ELF-1 (cell line): ENCODE results near the gene ZFP92.
"Not testable (repeated sequence)": the region's sequence is repeated elsewhere in the genome, so short reads cannot be mapped to it uniquely, and the experiment has no call there.

Source experiments
- DNase-seq: peaks from one replicate; pipeline ENCODE4 v3.0.0-alpha.2; 2016; ENCODE audit warnings: low read depth, low spot score

The ZFP92 gene

GRCh38 chrX:153387345-153387744, 23.9 kb upstream of the ZFP92 start:
- DNase-seq: no peak

DNA sequence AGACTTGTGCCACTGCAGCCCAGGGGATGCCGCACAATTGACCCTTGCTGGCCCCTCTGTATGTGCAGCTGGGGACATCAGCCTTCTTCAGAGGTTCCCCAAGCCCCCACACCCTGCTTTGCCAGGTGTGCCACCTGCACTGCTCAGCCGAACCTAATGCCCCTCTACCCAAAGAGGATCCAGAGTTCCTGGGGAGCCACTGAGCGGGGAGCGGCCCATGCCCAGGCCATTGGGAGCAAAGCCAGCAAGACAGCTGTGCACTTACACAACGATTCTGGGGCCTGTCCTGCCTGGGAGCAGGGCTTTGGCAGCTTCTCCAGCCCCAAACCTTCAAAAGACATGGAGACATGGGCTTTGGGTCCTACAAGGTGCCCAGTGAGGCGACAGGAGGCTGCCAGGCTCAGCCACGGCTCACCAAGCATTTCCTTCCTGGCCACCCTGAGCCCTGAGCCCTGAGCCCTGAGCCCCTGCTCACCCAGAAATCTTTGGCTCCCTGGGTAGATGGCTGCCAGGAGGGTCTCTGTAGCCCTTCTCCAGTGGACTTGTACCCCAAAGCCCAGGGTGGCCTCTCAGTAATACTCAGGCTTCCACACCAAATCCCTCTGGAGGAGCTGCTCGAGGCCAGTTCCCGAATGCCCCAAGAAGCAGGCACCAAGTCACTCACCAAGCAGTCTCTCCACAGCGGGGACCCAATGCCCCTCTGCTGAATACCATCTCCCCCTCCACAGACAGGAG, 23.1 kb upstream of the ZFP92 start:
- no peak for DNase-seq

- DNase-seq: no peak
These were observed 22.4 kb upstream of the ZFP92 start for GRCh38 chrX:153388722-153389459.

DNA sequence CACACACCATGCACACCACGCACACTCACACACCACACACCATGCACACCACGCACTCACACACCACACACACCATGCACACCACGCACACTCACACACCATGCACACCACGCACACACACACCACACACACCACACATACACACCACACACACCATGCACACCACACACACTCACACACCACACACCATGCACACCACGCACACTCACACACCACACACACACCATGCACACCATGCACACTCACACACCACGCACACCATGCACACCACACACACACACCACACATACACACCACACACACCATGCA, 21.9 kb upstream of the ZFP92 start:
- not testable (repeated sequence) for DNase-seq

DNA sequence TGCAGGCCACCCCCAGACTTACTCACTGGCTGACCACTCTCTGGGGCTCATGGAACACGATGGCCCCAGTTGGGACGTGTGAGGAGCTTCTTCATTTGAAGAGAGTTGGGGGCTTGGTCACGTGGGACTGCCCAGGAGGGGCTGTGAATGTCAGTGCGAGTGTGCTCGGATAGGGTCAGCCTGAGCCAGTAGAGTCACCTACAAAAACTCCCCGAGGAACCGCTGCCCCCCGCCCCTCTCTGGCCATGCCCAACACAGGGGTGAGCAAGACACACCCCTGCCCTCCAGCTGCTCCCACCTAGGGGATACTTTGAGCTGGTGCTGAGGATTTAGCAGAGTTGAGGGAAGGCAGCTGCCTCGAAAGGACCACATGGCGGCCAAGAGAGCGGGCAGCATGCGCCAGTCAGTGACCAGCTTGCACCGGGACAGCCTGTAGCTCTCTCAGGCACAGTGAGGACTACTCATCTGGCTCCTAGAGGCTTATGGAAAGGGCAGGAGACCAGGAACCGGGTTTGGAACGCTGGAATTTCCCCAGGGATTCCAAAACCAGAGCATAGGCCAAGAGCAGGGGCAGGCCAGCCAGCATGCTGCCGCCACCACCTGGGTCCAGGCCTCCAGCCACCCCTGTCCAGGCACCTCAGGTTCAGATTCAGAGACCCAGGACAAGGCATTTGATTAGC, 18.5 kb upstream of the ZFP92 start:
- DNase-seq: no peak

GRCh38 chrX:153394612-153395011, 16.7 kb upstream of the ZFP92 start:
- DNase-seq: no peak

GRCh38 chrX:153395613-153396319, 15.5 kb upstream of the ZFP92 start:
- DNase-seq: no peak

DNA sequence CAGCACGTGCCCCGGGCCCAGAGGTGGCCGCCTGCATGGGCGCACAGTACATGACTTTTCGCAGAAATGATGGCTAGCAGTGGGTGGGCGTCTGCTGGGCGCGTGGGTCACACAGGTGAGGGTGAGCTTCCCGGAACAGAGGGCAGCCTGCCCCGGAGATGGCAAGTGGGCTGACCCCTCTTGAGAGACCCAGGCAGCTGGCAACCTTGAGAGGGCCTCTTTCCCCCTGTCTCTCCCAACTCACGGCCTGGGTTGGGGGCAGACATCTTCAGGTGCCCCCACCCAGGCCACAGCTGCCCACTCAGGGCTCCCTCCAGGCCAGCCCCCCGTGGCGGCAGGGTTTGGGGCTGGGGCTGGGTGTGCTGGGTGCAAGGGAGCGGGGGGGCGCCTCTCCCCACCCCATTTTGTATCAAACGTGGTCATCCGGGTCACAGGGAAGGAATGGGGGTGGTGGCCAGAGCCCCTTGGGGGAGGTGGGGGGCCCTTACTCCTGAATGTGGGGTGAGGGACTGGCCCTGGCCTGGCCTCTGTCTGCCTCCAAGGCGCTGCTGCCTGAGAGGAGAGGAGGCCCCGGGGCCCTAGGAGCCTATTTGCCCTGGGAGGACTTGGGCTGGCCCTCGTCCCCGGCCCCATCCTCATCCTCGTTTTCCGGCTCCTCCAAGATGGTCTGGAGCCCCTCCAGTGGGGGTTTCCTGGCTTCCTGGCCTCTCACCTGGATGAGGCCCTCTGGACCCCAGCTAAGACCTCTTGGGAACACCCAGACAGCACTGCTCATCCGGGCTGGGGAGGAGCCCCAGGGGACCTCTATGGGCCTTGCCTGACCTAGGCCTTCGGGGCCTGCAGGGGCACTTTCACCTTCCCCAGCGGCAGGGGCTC, 14.7 kb upstream of the ZFP92 start:
- DNase-seq: no peak

GRCh38 chrX:153397256-153397960, 13.9 kb upstream of the ZFP92 start:
- no peak for DNase-seq

GRCh38 chrX:153398275-153398960, 12.9 kb upstream of the ZFP92 start:
- DNase-seq: no peak

- DNase-seq: peak; percentile 85
These were observed 10.8 kb upstream of the ZFP92 start for GRCh38 chrX:153400146-153401132.

GRCh38 chrX:153401133-153401764, 10.0 kb upstream of the ZFP92 start, which contains the start of gene PNMA6E:
Gene PNMA6E, minus strand, starts transcription at chrX:153401350. Its CDS starts 2,501 bp downstream, at chrX:153398849.
- DNase-seq: no peak

DNA sequence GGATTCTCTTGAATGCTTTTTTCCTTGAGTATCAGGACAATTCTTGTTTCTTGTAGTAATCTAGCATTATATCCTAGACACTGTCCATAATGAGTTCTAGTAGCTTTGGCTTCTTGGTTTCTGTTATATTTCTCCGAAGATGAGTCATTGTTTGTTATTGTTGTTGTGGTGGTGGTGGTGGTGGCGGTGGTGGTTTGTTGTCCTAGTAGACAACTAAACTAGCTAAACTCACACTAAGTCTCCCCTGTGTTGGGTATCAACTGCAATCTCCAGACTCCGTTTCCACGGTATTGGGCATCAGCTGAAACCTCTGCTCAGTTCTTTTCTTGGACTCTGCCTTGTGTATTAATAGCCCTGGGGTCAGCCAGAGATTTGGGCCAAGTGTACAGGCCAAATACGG, 6.9 kb upstream of the ZFP92 start:
- DNase-seq: not testable (repeated sequence)

GRCh38 chrX:153405426-153405825, 5.8 kb upstream of the ZFP92 start:
- DNase-seq: no peak

DNA sequence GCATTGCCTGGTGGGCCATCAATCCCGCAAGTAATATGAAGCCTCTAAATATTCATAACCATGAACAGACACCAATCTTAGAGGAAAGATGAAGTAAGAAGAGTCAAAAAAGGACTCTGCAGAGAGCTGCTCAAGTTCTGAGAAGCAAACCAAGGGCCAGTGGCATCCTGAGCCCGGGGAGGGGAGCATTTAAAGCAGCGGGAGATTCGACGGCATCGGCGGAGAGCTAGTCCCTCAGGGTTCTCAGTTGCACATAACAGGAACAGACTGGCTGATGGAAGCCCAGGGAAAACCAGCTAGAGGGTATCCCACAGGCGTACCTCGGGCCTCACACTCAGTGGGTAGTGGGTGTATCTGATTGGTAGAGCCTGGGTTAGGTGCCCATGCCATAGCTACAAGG, 5.3 kb upstream of the ZFP92 start:
- DNase-seq: no peak

GRCh38 chrX:153406903-153407302, 4.4 kb upstream of the ZFP92 start:
- DNase-seq: no peak

DNA sequence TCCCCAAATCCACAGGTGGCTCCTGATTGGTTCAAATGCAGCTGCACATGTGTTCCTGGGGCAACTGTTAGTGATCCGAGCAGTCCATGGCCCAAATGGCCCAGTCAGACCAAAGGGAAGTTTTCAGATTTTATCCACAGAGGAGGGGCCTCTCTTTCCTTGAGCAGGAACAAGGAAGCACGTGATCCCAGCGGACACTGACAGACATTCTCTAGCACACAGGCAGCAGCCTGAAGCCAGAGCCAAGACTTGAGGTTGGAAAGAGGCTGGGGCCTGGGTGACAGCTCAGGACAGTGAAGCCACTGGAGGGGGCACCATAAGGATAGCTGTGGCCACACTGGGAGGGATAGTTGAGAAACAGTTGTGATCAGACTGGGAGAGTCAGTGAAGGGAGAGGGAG, 3.5 kb upstream of the ZFP92 start:
- no peak for DNase-seq

GRCh38 chrX:153408221-153408721, 3.0 kb upstream of the ZFP92 start:
- peak; percentile 62 for DNase-seq
